Kidney glomerular epithelial cell (primary cell): ENCODE results near the gene IL3.

ENCODE experiments used
- DNase-seq: peaks from one replicate; lab custom pipeline; 2025; lab: John Stamatoyannopoulos, UW

IL3 gene

GRCh38 chr5:132073231-132074013, 13.0 kb downstream of the IL3 start, which contains the start of gene CSF2:
TSS of gene CSF2 (plus strand) at chr5:132073789. CDS start at chr5:132073824, 35 bp downstream.
- DNase-seq: peak; percentile 52

- no peak for DNase-seq
Observed at GRCh38 chr5:132074091-132074771, 13.8 kb downstream of the IL3 start.

- no peak for DNase-seq
Observed at GRCh38 chr5:132074772-132075718, 14.6 kb downstream of the IL3 start.

- no peak for DNase-seq
Observed at GRCh38 chr5:132075719-132076077, 15.2 kb downstream of the IL3 start.

DNA sequence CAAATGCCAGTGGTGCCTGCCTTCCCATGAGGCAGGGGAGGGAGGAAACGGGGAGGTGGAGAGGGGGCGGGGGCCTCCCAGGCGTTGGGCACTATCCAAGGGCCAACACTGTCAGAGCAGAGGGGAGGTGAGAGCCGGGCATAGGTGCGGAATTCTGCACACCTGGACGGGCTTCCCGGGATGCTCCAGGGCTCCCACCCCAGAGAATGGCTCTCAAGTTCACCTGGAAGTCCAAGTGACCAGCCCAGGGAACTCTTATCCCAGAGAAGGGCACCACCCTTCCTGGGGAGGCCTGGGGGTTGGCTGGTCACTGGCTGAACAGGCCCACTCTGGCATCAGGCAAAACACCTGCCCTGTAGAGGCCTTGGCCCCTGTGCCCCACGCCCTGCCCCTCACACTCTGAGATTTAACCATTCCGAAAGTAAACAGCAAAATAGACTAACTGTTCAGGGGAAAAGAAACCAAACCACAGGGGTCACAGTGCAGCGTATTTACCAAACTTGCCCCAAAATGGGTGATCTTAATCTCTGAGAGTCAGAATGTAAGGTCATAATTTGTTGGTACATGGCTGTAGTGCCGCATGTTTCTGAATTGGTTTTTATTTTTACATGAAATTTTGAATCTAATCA, 15.9 kb downstream of the IL3 start:
- DNase-seq: no peak

GRCh38 chr5:132076983-132077382, 16.5 kb downstream of the IL3 start:
- no peak for DNase-seq

GRCh38 chr5:132079081-132079480, 18.6 kb downstream of the IL3 start:
- no peak for DNase-seq

- no peak for DNase-seq
Observed at GRCh38 chr5:132079619-132080018, 19.2 kb downstream of the IL3 start.

DNA sequence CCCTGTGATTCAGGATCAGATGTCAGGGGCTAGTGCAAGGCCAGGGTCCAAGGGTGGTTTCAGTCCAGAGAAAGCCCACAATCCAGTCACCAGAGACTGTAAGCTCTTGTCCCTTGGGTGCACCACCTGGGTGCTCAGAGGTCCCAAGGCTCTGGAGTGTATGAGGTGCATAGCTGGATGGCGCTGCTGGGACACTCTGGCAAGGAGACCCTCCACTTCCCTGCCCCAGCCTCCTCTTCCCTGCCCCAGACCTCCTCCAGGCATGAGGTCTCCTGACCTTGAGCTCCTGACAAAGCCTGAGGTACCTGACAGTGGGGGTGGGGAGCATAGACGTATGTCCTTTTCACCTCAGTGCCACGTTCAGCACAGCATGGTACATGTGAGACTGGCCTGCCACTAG, 20.1 kb downstream of the IL3 start:
- DNase-seq: no peak

DNA sequence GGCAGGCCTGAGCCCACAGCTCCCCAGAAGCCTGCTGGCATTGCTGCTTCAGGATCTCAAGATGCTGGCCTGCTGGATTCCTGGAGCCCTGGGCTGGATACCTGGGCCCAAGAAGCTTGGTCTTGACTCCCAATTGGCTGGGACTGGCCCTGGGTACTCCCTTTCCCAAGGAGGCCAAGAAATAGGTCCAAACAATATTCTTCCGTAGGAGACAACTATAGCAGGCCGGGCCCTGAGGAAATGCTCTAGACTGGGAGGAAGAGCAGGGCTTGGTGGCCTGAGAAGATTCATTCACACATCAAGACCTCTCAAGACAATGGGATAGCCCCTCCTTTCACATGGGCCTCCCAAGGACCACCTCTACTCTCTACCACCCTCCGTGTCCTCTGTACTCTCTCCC, 21.0 kb downstream of the IL3 start:
- DNase-seq: no peak

DNA sequence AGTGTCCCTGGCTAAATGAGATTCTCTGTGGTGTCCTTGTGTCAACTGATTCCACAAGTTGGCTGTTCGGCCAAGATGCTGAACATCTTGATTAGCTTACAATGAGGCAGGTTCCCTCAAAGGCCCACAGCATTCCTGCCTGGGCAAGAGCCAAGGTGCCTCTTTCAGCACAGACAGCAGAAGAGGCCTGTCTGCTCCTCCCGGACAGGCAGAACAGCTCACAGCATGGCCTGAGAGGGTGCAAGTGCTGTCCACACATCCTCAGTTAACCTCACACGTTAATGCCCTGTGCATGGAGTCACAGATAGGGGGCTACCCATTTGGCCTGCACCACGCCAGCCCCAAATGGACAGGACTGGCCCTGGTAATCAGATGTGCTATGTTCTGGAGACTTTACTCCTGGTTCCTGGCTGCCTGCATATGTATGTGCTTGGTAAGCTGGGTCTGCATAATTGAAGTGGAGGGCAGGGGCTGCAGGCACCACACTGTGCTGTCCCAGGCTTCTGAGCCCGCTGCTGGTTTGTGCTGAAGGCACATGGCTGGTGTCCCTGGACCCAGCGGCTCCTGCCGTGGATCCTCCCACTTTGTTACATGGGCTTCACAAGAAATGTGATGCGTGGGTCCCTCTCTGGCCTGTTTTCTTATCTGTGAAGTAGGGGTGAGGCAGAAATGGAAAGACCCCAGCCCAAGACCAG, 22.0 kb downstream of the IL3 start:
- DNase-seq: no peak

- DNase-seq: no peak
Observed at GRCh38 chr5:132083071-132083678, 22.7 kb downstream of the IL3 start.

GRCh38 chr5:132085686-132086085, 25.2 kb downstream of the IL3 start:
- no peak for DNase-seq

GRCh38 chr5:132086277-132086794, 25.9 kb downstream of the IL3 start:
- peak; percentile 86 for DNase-seq

DNA sequence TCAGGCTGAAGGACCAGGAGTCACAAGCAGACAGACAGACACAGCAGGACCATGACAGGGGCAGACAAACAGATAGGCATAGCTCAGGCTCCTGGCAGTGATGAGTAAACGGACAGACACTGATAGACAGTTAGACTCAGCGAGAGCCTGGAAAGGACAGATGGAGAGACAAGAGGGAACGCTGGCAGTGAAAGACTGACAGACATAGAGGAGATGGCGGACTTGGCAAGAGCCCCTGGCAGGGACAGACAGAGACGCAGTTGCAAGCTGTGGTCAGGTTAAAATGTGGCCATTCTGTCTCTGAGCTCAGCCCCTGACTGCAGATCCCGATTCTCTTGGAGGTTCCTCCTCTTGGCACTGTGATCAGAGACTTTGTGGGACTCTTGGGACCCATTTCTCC, 26.7 kb downstream of the IL3 start:
- no peak for DNase-seq

- no peak for DNase-seq
Observed at GRCh38 chr5:132087661-132088060, 27.2 kb downstream of the IL3 start.

GRCh38 chr5:132089363-132089762, 28.9 kb downstream of the IL3 start:
- DNase-seq: no peak

- peak; percentile 55 for DNase-seq
Observed at GRCh38 chr5:132090107-132090506, 29.7 kb downstream of the IL3 start.

DNA sequence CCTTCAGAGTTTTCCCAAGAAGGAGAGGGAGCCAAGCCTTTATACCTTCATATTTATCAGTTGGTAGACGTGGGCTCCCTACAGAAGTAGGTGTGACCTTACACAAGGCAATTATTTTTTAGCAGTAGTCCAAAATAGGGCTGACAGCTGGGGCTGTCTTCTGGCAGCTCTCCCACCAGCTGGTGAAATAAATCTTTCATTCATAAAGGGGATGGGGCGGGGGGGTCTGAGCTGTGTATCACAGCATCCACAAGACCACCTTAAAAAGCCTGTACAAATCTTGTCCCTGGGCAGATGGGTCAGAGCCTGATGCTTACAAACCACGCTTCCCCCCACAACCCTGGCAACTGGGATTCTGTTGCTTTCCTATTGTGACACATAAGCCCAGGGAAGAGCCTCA, 32.8 kb downstream of the IL3 start:
- no peak for DNase-seq

- DNase-seq: peak; percentile 86
Observed at GRCh38 chr5:132094393-132095076, 34.1 kb downstream of the IL3 start.
